ENCODE results near the gene MED28.

- TF ChIP-seq CTCF (conservative IDR thresholded peaks at IDR 0.05; ENCODE audit: low read length) (no peak), EZH2phosphoT487 (IDR thresholded peaks at IDR 0.05; ENCODE audit: borderline replicate concordance) (no peak)
Measured at GRCh38 chr4:17646693-17647092, 32.3 kb downstream of the MED28 start.
